Tongue (tissue), 2 donors: ENCODE data around the gene STX18. TPM values are rescaled to one million over a fixed set of nuclear protein-coding genes. Genes with fewer than 3 reads are reported as not detected.

Experiments used
- DNase-seq: peaks from one replicate; pipeline ENCODE4 v3.0.0-alpha.2; 2015
- total RNA-seq: library from RNA; depleted of rRNA; stranded (reverse); fragments of >200 nt; gene quantifications from one replicate; pipeline ENCODE4 v1.2.3, GENCODE V29; 2014

The STX18 gene
- total RNA-seq, 1 donor from 2014 or later, result 17.4 TPM

- DNase-seq, result peak; percentile 43
These were observed 164.0 kb downstream of the STX18 start for GRCh38 chr4:4377732-4378460.

- no peak for DNase-seq
These were observed 164.7 kb downstream of the STX18 start for GRCh38 chr4:4377191-4377590.

GRCh38 chr4:4376074-4376473 is 165.8 kb downstream of the STX18 start:
- no peak for DNase-seq

GRCh38 chr4:4374388-4375098 is 167.3 kb downstream of the STX18 start:
- no peak for DNase-seq

Other genes with a start within 250 kb of the STX18 start
- gene NSG1, start 154.9 kb downstream of the STX18 start, total RNA-seq, result 2.4 TPM